Measurements from ENCODE around the gene RAB40C. TPM values are rescaled to one million over a fixed set of nuclear protein-coding genes. Genes with fewer than 3 reads are reported as not detected.

The RAB40C gene
- total RNA-seq, 1 experiment from 2014 or later = 4.4 TPM

GRCh38 chr16:559021-559380, 30.9 kb upstream of the RAB40C start:
- no peak for DNase-seq (ENCODE audit: low spot score)

- DNase-seq (ENCODE audit: low spot score) = no peak
Observed at GRCh38 chr16:559411-560203, 30.3 kb upstream of the RAB40C start.

GRCh38 chr16:560204-560700, 29.6 kb upstream of the RAB40C start, which contains the start of gene PRR35:
Gene PRR35 (plus strand): TSS chr16:560394. CDS start chr16:563295, 2,901 bp downstream.
- no peak for DNase-seq (ENCODE audit: low spot score)

GRCh38 chr16:560701-561412, 29.0 kb upstream of the RAB40C start:
- DNase-seq (ENCODE audit: low spot score) = no peak

GRCh38 chr16:561413-561794, 28.5 kb upstream of the RAB40C start:
- no peak for DNase-seq (ENCODE audit: low spot score)

- no peak for DNase-seq (ENCODE audit: low spot score)
Observed at GRCh38 chr16:561957-562938, 27.6 kb upstream of the RAB40C start.

- no peak for DNase-seq (ENCODE audit: low spot score)
Observed at GRCh38 chr16:563072-563644, 26.7 kb upstream of the RAB40C start.

GRCh38 chr16:564690-565418, 25.0 kb upstream of the RAB40C start:
- DNase-seq (ENCODE audit: low spot score) = no peak

GRCh38 chr16:565419-566330, 24.2 kb upstream of the RAB40C start:
- DNase-seq (ENCODE audit: low spot score) = no peak

GRCh38 chr16:566475-567372, 23.1 kb upstream of the RAB40C start, which contains the start of gene NHLRC4:
Gene NHLRC4 (plus strand): TSS chr16:567005. CDS start chr16:568048, 1,043 bp downstream.
- DNase-seq (ENCODE audit: low spot score) = no peak

GRCh38 chr16:567373-568256, 22.3 kb upstream of the RAB40C start:
- no peak for DNase-seq (ENCODE audit: low spot score)

- no peak for DNase-seq (ENCODE audit: low spot score)
Observed at GRCh38 chr16:568401-569258, 21.2 kb upstream of the RAB40C start.

- DNase-seq (ENCODE audit: low spot score) = no peak
Observed at GRCh38 chr16:569445-570254, 20.2 kb upstream of the RAB40C start, which contains the start of gene PIGQ. Gene PIGQ (plus strand): TSS chr16:569968. CDS start chr16:574075, 4,107 bp downstream.

- DNase-seq (ENCODE audit: low spot score) = no peak
Observed at GRCh38 chr16:572865-573650, 16.8 kb upstream of the RAB40C start.
